SK-N-SH (cell line): ENCODE data around the gene ZNF770. TPM values are rescaled to one million over a fixed set of nuclear protein-coding genes. Genes with fewer than 3 reads are reported as not detected.

Experiments
- CTCF ChIA-PET: fragments of 300-600, 350-600 bp; formaldehyde crosslinking; extraction: SDS; loops from one replicate; lab custom pipeline; 2021; lab: Yijun Ruan, JAX
- POLR2A ChIA-PET: fragments of 350-600 bp; sonication (Branson Sonifier 250); formaldehyde crosslinking; extraction: SDS; loops from one replicate; lab custom pipeline; 2020; ENCODE audit warnings: antibody characterized with exemption, inconsistent platforms; lab: Yijun Ruan, JAX
- DNase-seq: peaks from one replicate; pipeline ENCODE4 v3.0.0; 2012
- H2AFZ ChIP-seq: fragments of 200-600 bp; sonication (generic); 2 replicates; pipeline ENCODE4 v1.8.1; 2016; ENCODE audit warnings: antibody characterized with exemption, mild to moderate bottlenecking, low read depth
- H3F3A ChIP-seq: fragments of 200-600 bp; sonication (generic); replicated peaks from 2 replicates; pipeline ENCODE3; 2016; ENCODE audit warnings: antibody characterized with exemption, mild to moderate bottlenecking; ENCODE audit not compliant: insufficient read depth
- H3K27ac ChIP-seq, 2 experiments: fragments of 200-500 bp in 1 of 2; fragments of 200-600 bp in 1 of 2; sonication (Bioruptor generic) in 1 of 2; sonication (generic), shearing (Covaris generic) in 1 of 2; 2 replicates each; pipeline versions ENCODE4 v1.5.1 to v1.6.1; 2014 to 2016; ENCODE audit warnings: low read depth in 2 of 2, inconsistent platforms in 1 of 2, low read length in 1 of 2, mild to moderate bottlenecking in 1 of 2, mixed read lengths in 1 of 2
- H3K27me3 ChIP-seq: fragments of 200-600 bp; sonication (generic), shearing (Covaris generic); 2 replicates; pipeline ENCODE4 v1.6.1; 2016; ENCODE audit warnings: mixed run types; ENCODE audit not compliant: insufficient read depth
- H3K36me3 ChIP-seq, 2 experiments: fragments of 200-500 bp in 1 of 2; fragments of 200-600 bp in 1 of 2; sonication (Bioruptor generic) in 1 of 2; sonication (generic) in 1 of 2; replicated peaks in 1 of 2; 2 replicates each; pipeline versions ENCODE3 to v1.5.1; 2014 to 2016; ENCODE audit warnings: low read length in 1 of 2, mild to moderate bottlenecking in 1 of 2; ENCODE audit not compliant: insufficient read depth in 2 of 2, control insufficient read depth in 1 of 2
- H3K4me1 ChIP-seq, 2 experiments: fragments of 200-500 bp in 1 of 2; fragments of 200-600 bp in 1 of 2; sonication (Bioruptor generic) in 1 of 2; sonication (generic), shearing (Covaris generic) in 1 of 2; 2 replicates each; pipeline versions ENCODE4 v1.5.1 to v1.6.1; 2014 to 2016; ENCODE audit warnings: low read depth in 1 of 2, low read length in 1 of 2, mixed run types in 1 of 2; ENCODE audit not compliant: insufficient read depth in 2 of 2, control insufficient read depth in 1 of 2
- H3K4me2 ChIP-seq: fragments of 200-600 bp; sonication (generic), shearing (Covaris generic); 2 replicates; pipeline ENCODE4 v1.6.1; 2017; ENCODE audit warnings: mixed run types
- H3K4me3 ChIP-seq, 2 experiments: fragments of 200-500 bp in 1 of 2; fragments of 200-600 bp in 1 of 2; sonication (Bioruptor generic) in 1 of 2; sonication (generic), shearing (Covaris generic) in 1 of 2; 2 replicates each; pipeline versions ENCODE4 v1.5.1 to v1.8.1; 2014 to 2016; ENCODE audit warnings: low read depth in 2 of 2, inconsistent platforms in 1 of 2, low read length in 1 of 2, mild to moderate bottlenecking in 1 of 2, mixed read lengths in 1 of 2, moderate library complexity in 1 of 2
- H3K79me2 ChIP-seq: fragments of 200-600 bp; sonication (generic); 2 replicates; pipeline ENCODE4 v1.8.1; 2017; ENCODE audit warnings: mild to moderate bottlenecking; ENCODE audit not compliant: insufficient read depth
- H3K9ac ChIP-seq: fragments of 200-600 bp; sonication (generic); 2 replicates; pipeline ENCODE4 v1.6.1; 2017; ENCODE audit warnings: mixed run types
- H3K9me2 ChIP-seq: fragments of 200-600 bp; sonication (generic); 2 replicates; pipeline ENCODE4 v1.6.1; 2017; ENCODE audit warnings: mixed run types
- H3K9me3 ChIP-seq: fragments of 200-600 bp; sonication (generic); 2 replicates; pipeline ENCODE4 v1.6.1; 2017; ENCODE audit warnings: mixed run types, mild to moderate bottlenecking, moderate library complexity
- H4K20me1 ChIP-seq: fragments of 200-600 bp; sonication (generic); 2 replicates; pipeline ENCODE4 v1.6.1; 2017; ENCODE audit warnings: mild to moderate bottlenecking, mixed run types; ENCODE audit not compliant: insufficient read depth
- MAX ChIP-seq: IDR thresholded peaks from 2 replicates; pipeline ENCODE4 v1.4.0; 2012; ENCODE audit warnings: low read depth
- MXI1 ChIP-seq: IDR thresholded peaks from 2 replicates; pipeline ENCODE4 v1.6.1; 2012; ENCODE audit warnings: mild to moderate bottlenecking, low read depth, low read length, improper control_type of control experiment
- NRF1 ChIP-seq: IDR thresholded peaks from 2 replicates; pipeline ENCODE4 v1.6.1; 2012; ENCODE audit warnings: low read depth, mild to moderate bottlenecking, low read length
- PBX3 ChIP-seq: IDR thresholded peaks from 2 replicates; pipeline ENCODE4; 2012
- SMC3 ChIP-seq: IDR thresholded peaks from 2 replicates; pipeline ENCODE4 v1.6.1; 2012; ENCODE audit warnings: low read depth, low read length, improper control_type of control experiment
- TAF1 ChIP-seq: IDR thresholded peaks from 2 replicates; pipeline ENCODE4 v1.6.1; 2012; ENCODE audit warnings: low read depth, mild to moderate bottlenecking, low read length, moderate library complexity, borderline replicate concordance
- USF2 ChIP-seq: fragments of 150-350 bp; IDR thresholded peaks from 2 replicates; pipeline ENCODE4 v1.6.1; 2017; ENCODE audit warnings: antibody characterized with exemption, low read length, low read depth, borderline replicate concordance
- WGBS: methylation state at CpG from one replicate; pipeline ENCODE4 v1.1.6; 2017; ENCODE audit warnings: low lambda C conversion rate; 5-methylcytosine and 5-hydroxymethylcytosine counted together
- polyA plus RNA-seq, 3 experiments: library from polyadenylated mRNA; depleted of rRNA; stranded (reverse); fragments of >200 nt; gene quantifications; 2 replicates each; pipeline ENCODE4 v1.2.3, GENCODE V29; 2012

ZNF770 gene
- polyA plus RNA-seq, 1 of the 3 experiments (the other 2 are of a cell fraction): 3.8 TPM

GRCh38 chr15:34986771-34987480 is 1.2 kb downstream of the ZNF770 start:
- ChIA-PET CTCF (interaction anchor here (0.6 to 7.9 kb wide), 3 partner anchors 17 to 458 kb away, joined by 3 to 37 read pairs (median 4); partner anchors contain the start of gene AQR), POLR2A (interaction anchor here (1.5 to 1.9 kb wide), 2 partner anchors 13 to 17 kb away, joined by 7 to 39 read pairs; partner anchors contain the start of gene AQR)
- H3K27me3 ChIP-seq: no peaks in the 10 kb centered on the region
- peak overlapping the region; percentile 90 to 99; a peak in 3 of 4 replicates for H3K27ac ChIP-seq
- H2AFZ ChIP-seq: peak overlapping the region; percentile 98; the same call in 1 of the 2 replicates
- H3F3A ChIP-seq: peaks cover 11% of the 10 kb centered on the region
- H3K9ac ChIP-seq: peak overlapping the region; percentile 83
- peaks cover 58% of the 10 kb centered on the region for H3K79me2 ChIP-seq
- TF ChIP-seq TAF1: no peak
- peak; percentile 95 for TF ChIP-seq MXI1
- TF ChIP-seq MAX: 0 out of 2 replicates have a peak, but pooled peaks have one; percentile 16
- H3K4me2 ChIP-seq: peak overlapping the region; percentile 78
- WGBS: 13% methylated on average over 9 of the region's 9 CpGs
- peaks cover 20 to 28% of the 10 kb centered on the region in 2 experiments for H3K36me3 ChIP-seq
- peak; percentile 55 for DNase-seq
- H3K9me3 ChIP-seq: no peaks in the 10 kb centered on the region
- H3K9me2 ChIP-seq: no peaks in the 10 kb centered on the region
- peaks cover 9 to 12% of the 10 kb centered on the region in 2 experiments; a peak in 3 of 4 replicates for H3K4me1 ChIP-seq
- peak overlapping the region; percentile 96 to 99 for H3K4me3 ChIP-seq
- no peaks in the 10 kb centered on the region for H4K20me1 ChIP-seq

- no peak overlapping the region; a peak in 1 of 4 replicates for H3K27ac ChIP-seq
- peaks cover 15% of the 10 kb centered on the region for H3F3A ChIP-seq
- H3K9ac ChIP-seq: peak overlapping the region; percentile 83; the same call in 1 of the 2 replicates
- H3K4me2 ChIP-seq: peak overlapping the region; percentile 78
- CTCF ChIA-PET: interaction anchor here (0.6 to 7.9 kb wide), 2 partner anchors 17 to 18 kb away, joined by 3 to 37 read pairs; partner anchors contain the start of gene AQR
- no peaks in the 10 kb centered on the region for H4K20me1 ChIP-seq
- H3K4me1 ChIP-seq: peaks cover 9 to 12% of the 10 kb centered on the region in 2 experiments; a peak in 3 of 4 replicates
- 23% methylated on average over 1 of the region's 1 CpG for WGBS
- peak overlapping the region; percentile 96 to 99 for H3K4me3 ChIP-seq
- H3K36me3 ChIP-seq: peaks cover 26 to 34% of the 10 kb centered on the region in 2 experiments
- no peak overlapping the region for H2AFZ ChIP-seq
- no peak for TF ChIP-seq SMC3
- no peak for TF ChIP-seq PBX3
- TF ChIP-seq NRF1: no peak
- TF ChIP-seq USF2: no peak
- TF ChIP-seq MXI1: no peak
- no peaks in the 10 kb centered on the region for H3K9me2 ChIP-seq
- no peaks in the 10 kb centered on the region for H3K27me3 ChIP-seq
- POLR2A ChIA-PET: no interaction called here
- peaks cover 58% of the 10 kb centered on the region for H3K79me2 ChIP-seq
- no peak for DNase-seq
- no peaks in the 10 kb centered on the region for H3K9me3 ChIP-seq
These were observed 1.8 kb downstream of the ZNF770 start for GRCh38 chr15:34986326-34986725.
